GM10266 (cell line): ENCODE results near the gene FNIP1.
A peak's percentile ranks its signal among the peaks of the same experiment; 100 is the strongest.

ENCODE experiments used
- DNase-seq: peaks from one replicate; pipeline ENCODE4 v3.0.0; 2012; ENCODE audit errors: extremely low spot score
- CTCF ChIP-seq: IDR thresholded peaks from 2 replicates; pipeline ENCODE4 v1.5.1; 2012; ENCODE audit warnings: mild to moderate bottlenecking, low read depth; ENCODE audit not compliant: control insufficient read depth, insufficient read depth; ENCODE audit errors: missing control alignments

The FNIP1 gene

GRCh38 chr5:131794586-131794985 is 2.2 kb downstream of the FNIP1 start:
- DNase-seq = peak; percentile 24
- no peak for TF ChIP-seq CTCF

GRCh38 chr5:131792896-131793295 is 3.9 kb downstream of the FNIP1 start:
- DNase-seq = no peak
- TF ChIP-seq CTCF = no peak

GRCh38 chr5:131791866-131792265 is 5.0 kb downstream of the FNIP1 start:
- TF ChIP-seq CTCF = no peak
- DNase-seq = no peak

GRCh38 chr5:131790550-131790949 is 6.3 kb downstream of the FNIP1 start:
- no peak for DNase-seq
- no peak for TF ChIP-seq CTCF

- TF ChIP-seq CTCF = no peak
- no peak for DNase-seq
These were observed 7.1 kb downstream of the FNIP1 start for GRCh38 chr5:131789765-131790164.

- TF ChIP-seq CTCF = no peak
- DNase-seq = no peak
These were observed 9.1 kb downstream of the FNIP1 start for GRCh38 chr5:131787736-131788135.

GRCh38 chr5:131786900-131787692 is 9.7 kb downstream of the FNIP1 start:
- DNase-seq = no peak
- TF ChIP-seq CTCF = no peak
